PC-9 (cell line): Measurements from ENCODE around the gene NKAIN2. TPM values are rescaled to one million over a fixed set of nuclear protein-coding genes. Genes with fewer than 3 reads are reported as not detected.
"Not testable (repeated sequence)": the region's sequence is repeated elsewhere in the genome, so short reads cannot be mapped to it uniquely, and the experiment has no call there.

ENCODE experiments used
- BruUV-seq: library from RNA; stranded (reverse); fragments of 400-500 nt; replicated peaks from 2 replicates; lab custom pipeline; 2021; lab: Mats Ljungman, UMichigan
- CTCF ChIA-PET: fragments of 300-600 bp; sonication (Branson Sonifier 250); formaldehyde crosslinking; loops from one replicate; lab custom pipeline; 2022; ENCODE audit warnings: antibody characterized with exemption; lab: Charles Lee
- POLR2A ChIA-PET: fragments of 300-600 bp; sonication (Branson Sonifier 250); formaldehyde crosslinking; loops from one replicate; lab custom pipeline; 2022; ENCODE audit warnings: antibody characterized with exemption; ENCODE audit not compliant: unreplicated experiment; lab: Charles Lee
- DNase-seq, 2 experiments: peaks; one replicate each; pipeline versions ENCODE4 v3.0.0 to v3.0.0-alpha.2; 2015 to 2022; ENCODE audit warnings: mixed read lengths in 1 of 2
- H2AFZ ChIP-seq: fragments of 200-600 bp; sonication (generic); 2 replicates; pipeline ENCODE4 v1.8.1; 2017; ENCODE audit warnings: antibody characterized with exemption
- H3F3A ChIP-seq: fragments of 200-600 bp; sonication (generic); 2 replicates; pipeline ENCODE4 v1.8.1; 2017; ENCODE audit warnings: antibody characterized with exemption, mild to moderate bottlenecking, low read depth; ENCODE audit not compliant: insufficient read depth
- H3K27ac ChIP-seq: fragments of 200-600 bp; sonication (generic); 2 replicates; pipeline ENCODE4 v1.6.1; 2016; ENCODE audit warnings: mixed run types
- H3K27me3 ChIP-seq: fragments of 200-600 bp; sonication (generic); 2 replicates; pipeline ENCODE4 v1.6.1; 2016; ENCODE audit warnings: low read depth, mixed run types; ENCODE audit not compliant: insufficient read depth
- H3K36me3 ChIP-seq: fragments of 200-600 bp; sonication (generic); 2 replicates; pipeline ENCODE4 v1.6.1; 2016; ENCODE audit warnings: low read depth, mixed run types
- H3K4me1 ChIP-seq: fragments of 200-600 bp; sonication (generic); replicated peaks from 2 replicates; pipeline ENCODE4 v1.6.1; 2016; ENCODE audit warnings: mixed run types; ENCODE audit not compliant: insufficient read depth
- H3K4me2 ChIP-seq: fragments of 200-600 bp; sonication (generic); 2 replicates; pipeline ENCODE4 v1.6.1; 2017; ENCODE audit warnings: mixed run types
- H3K4me3 ChIP-seq: fragments of 200-600 bp; sonication (generic); 2 replicates; pipeline ENCODE4 v1.6.1; 2016; ENCODE audit warnings: mixed run types
- H3K79me2 ChIP-seq: fragments of 200-600 bp; sonication (generic); 2 replicates; pipeline ENCODE4 v1.6.1; 2017; ENCODE audit warnings: low read depth, mixed run types
- H3K9me2 ChIP-seq: fragments of 200-600 bp; sonication (generic); 2 replicates; pipeline ENCODE4 v1.8.1; 2017; ENCODE audit warnings: mild to moderate bottlenecking; ENCODE audit not compliant: insufficient read depth
- H3K9me3 ChIP-seq: fragments of 200-600 bp; sonication (generic); 2 replicates; pipeline ENCODE4 v1.8.1; 2016; ENCODE audit warnings: low read depth; ENCODE audit not compliant: insufficient read depth
- H4K20me1 ChIP-seq: fragments of 200-600 bp; sonication (generic); 2 replicates; pipeline ENCODE4 v1.8.1; 2017; ENCODE audit not compliant: insufficient read depth
- EZH2 ChIP-seq: fragments of 200-600 bp; sonication (generic); IDR thresholded peaks from 2 replicates; pipeline ENCODE4 v1.8.0; 2017; ENCODE audit warnings: antibody characterized with exemption, low read depth
- intact Hi-C: fragments of 100-400 bp; cut with micrococcal nuclease; formaldehyde crosslinking; loops from one replicate; pipeline ENCODE4 v1.10.0; 2022; ENCODE audit not compliant: unreplicated experiment
- total RNA-seq: library from RNA; stranded (reverse); gene quantifications from 2 replicates; pipeline ENCODE4 v1.2.3, GENCODE V29; 2021
- TF ChIP-seq, protein P1 (sequence below): fragments of 200-600 bp; sonication (generic); conservative IDR thresholded peaks from 2 replicates; pipeline ENCODE4 v1.6.1; 2017; ENCODE audit warnings: mixed run types, antibody characterized with exemption, mild to moderate bottlenecking, moderate library complexity

NKAIN2 gene
- total RNA-seq, 1 experiment from 2014 or later, result not detected

DNA sequence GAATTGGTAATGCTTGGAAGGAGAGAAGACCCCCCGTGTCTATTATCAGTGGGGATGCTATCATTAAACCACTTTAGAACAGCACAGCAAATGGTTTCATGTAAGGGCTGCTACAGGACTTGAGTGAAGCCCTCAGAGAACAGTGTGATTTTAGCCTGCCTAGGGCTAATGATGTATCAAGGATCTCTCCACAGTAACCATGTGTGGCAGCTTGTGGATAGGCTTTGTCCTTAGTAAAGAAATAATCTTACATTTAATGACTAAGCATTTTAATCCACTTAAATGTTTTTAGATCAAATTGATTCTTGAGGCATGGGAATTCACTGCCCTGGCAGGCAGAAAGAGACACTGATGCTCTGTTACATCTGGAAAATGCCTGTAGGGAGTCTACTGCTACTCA is 495.1 kb downstream of the NKAIN2 start:
- H3K9me3 ChIP-seq, result no peaks in the 10 kb centered on the region; the same call in 1 of the 2 replicates
- H3K4me3 ChIP-seq, result no peak overlapping the region
- H3F3A ChIP-seq, result no peaks in the 10 kb centered on the region
- ChIA-PET CTCF (no interaction called here), POLR2A (no interaction called here)
- DNase-seq, result no peak
- BruUV-seq, result no TSS peak
- no peak overlapping the region for H3K27ac ChIP-seq
- intact Hi-C loops, result no loop called here
- no peaks in the 10 kb centered on the region for H3K4me1 ChIP-seq
- H3K9me2 ChIP-seq, result no peaks in the 10 kb centered on the region; the same call in 1 of the 2 replicates
- no peak overlapping the region for H2AFZ ChIP-seq
- H3K4me2 ChIP-seq, result no peak overlapping the region
- no peaks in the 10 kb centered on the region for H4K20me1 ChIP-seq
- no peaks in the 10 kb centered on the region for H3K36me3 ChIP-seq
- TF ChIP-seq EZH2, result no peak
- TF ChIP-seq, protein P1, sequence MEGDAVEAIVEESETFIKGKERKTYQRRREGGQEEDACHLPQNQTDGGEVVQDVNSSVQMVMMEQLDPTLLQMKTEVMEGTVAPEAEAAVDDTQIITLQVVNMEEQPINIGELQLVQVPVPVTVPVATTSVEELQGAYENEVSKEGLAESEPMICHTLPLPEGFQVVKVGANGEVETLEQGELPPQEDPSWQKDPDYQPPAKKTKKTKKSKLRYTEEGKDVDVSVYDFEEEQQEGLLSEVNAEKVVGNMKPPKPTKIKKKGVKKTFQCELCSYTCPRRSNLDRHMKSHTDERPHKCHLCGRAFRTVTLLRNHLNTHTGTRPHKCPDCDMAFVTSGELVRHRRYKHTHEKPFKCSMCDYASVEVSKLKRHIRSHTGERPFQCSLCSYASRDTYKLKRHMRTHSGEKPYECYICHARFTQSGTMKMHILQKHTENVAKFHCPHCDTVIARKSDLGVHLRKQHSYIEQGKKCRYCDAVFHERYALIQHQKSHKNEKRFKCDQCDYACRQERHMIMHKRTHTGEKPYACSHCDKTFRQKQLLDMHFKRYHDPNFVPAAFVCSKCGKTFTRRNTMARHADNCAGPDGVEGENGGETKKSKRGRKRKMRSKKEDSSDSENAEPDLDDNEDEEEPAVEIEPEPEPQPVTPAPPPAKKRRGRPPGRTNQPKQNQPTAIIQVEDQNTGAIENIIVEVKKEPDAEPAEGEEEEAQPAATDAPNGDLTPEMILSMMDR, result no peak
- no peaks in the 10 kb centered on the region for H3K27me3 ChIP-seq
- H3K79me2 ChIP-seq, result no peaks in the 10 kb centered on the region

DNA sequence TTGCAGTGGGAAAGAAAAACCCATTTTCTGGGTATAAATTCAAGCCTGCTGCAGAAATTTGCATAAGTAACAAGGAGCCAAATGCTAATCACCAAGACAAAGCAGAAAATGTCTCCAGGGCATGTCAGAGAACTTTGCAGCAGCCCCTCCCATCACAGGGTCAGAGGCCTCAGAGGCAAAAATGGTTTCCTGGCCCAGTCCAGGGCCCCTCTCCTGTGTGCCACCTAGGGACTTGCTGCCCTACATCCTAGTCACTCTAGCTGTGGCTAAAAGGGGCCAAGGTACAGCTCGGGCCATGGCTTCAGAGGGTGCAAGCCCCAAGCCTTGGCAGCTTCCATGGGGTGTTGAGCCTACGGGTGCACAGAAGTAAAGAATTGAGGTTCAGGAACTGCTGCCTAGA is 497.2 kb downstream of the NKAIN2 start:
- DNase-seq, H4K20me1 ChIP-seq, BruUV-seq, H2AFZ ChIP-seq, H3K27me3 ChIP-seq, intact Hi-C loops, H3K4me2 ChIP-seq, H3K9me3 ChIP-seq, H3K27ac ChIP-seq, H3K4me1 ChIP-seq, H3K36me3 ChIP-seq, H3K4me3 ChIP-seq, CTCF ChIA-PET, POLR2A ChIA-PET, H3F3A ChIP-seq, H3K79me2 ChIP-seq, H3K9me2 ChIP-seq: not testable (repeated sequence)

DNA sequence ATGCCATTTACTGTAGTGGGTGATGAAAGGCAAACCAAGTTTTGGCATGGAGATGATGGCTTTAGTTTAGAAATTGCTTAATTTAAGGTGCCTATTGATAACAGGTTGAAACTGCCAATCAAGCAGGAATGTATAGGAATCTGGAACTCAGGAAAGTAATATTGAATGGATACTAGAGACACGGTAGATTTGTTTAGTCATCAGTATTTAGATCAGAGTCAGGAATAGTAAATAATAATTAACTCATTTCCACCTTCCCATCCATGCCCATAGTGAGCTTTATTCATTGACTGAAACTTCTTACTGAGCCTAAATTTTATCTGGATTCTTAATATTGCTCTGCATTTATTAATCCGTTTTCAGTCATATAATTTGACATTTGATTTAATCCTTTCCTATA is 500.3 kb downstream of the NKAIN2 start:
- ChIA-PET POLR2A (no interaction called here), CTCF (no interaction called here)
- Histone ChIP-seq H3K4me2 (no peak overlapping the region), H3K4me3 (no peak overlapping the region), H3K4me1 (no peaks in the 10 kb centered on the region), H3K27me3 (no peaks in the 10 kb centered on the region), H3K9me2 (0 out of 2 replicates have a peak, but pooled peaks cover 2% of the 10 kb centered on the region), H2AFZ (no peak overlapping the region), H3K27ac (no peak overlapping the region), H3K79me2 (no peaks in the 10 kb centered on the region), H3F3A (no peaks in the 10 kb centered on the region), H4K20me1 (no peaks in the 10 kb centered on the region), H3K36me3 (no peaks in the 10 kb centered on the region), H3K9me3 (no peaks in the 10 kb centered on the region; the same call in 1 of the 2 replicates)
- BruUV-seq, result no TSS peak
- no peak for TF ChIP-seq EZH2
- TF ChIP-seq, protein P1, result no peak
- no peak for DNase-seq
- intact Hi-C loops, result no loop called here

DNA sequence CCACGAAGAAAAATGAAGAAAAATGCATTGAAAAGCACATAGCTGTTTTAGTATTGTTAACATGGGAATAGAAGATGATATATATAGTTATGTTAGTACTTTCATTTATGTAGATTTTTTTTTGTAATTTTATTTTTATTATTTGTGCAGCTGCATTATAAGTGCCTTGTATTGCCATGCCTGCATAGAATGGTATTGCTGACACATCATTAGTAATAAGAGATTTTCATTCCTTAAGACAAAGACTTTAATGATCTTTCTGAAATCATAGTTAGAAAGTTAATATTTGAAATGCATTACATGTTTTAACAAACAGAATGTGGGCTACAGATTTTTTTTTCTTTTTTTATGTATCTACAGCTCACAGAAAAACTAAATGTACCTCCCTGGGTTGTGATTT is 506.5 kb downstream of the NKAIN2 start:
- CTCF ChIA-PET, result no interaction called here
- BruUV-seq, result no TSS peak
- TF ChIP-seq, protein P1, result no peak
- TF ChIP-seq EZH2, result no peak
- Histone ChIP-seq H3K27ac (no peak overlapping the region), H4K20me1 (no peaks in the 10 kb centered on the region), H3K4me1 (no peaks in the 10 kb centered on the region), H3K9me3 (no peaks in the 10 kb centered on the region), H3K79me2 (no peaks in the 10 kb centered on the region), H3K36me3 (no peaks in the 10 kb centered on the region), H3K27me3 (no peaks in the 10 kb centered on the region), H3K4me3 (no peak overlapping the region), H2AFZ (no peak overlapping the region), H3F3A (no peaks in the 10 kb centered on the region), H3K4me2 (no peak overlapping the region), H3K9me2 (0 out of 2 replicates have a peak, but pooled peaks cover 2% of the 10 kb centered on the region)
- no peak for DNase-seq
- intact Hi-C loops, result no loop called here
- POLR2A ChIA-PET, result no interaction called here
